Tibial nerve (tissue), 4 donors: ENCODE results near the gene MALRD1.

ENCODE experiments used
- CTCF ChIP-seq, 5 experiments: fragments of 200-600 bp in 3 of 5; fragments of 450-650 bp in 2 of 5; sonication (generic) in 3 of 5; IDR thresholded peaks; one replicate each; pipeline ENCODE4 v1.5.1; 2016 to 2019; ENCODE audit warnings: antibody characterized with exemption in 5 of 5, mild to moderate bottlenecking in 3 of 5, moderate library complexity in 2 of 5
- EP300 ChIP-seq, 2 donors: sonication (generic); formaldehyde crosslinking; IDR thresholded peaks; one replicate each; pipeline ENCODE4 v1.6.1; 2017; ENCODE audit warnings: antibody characterized with exemption in 2 of 2, mild to moderate bottlenecking in 1 of 2
- POLR2A ChIP-seq, 2 donors: fragments of 450-650 bp; IDR thresholded peaks; one replicate each; pipeline ENCODE4 v1.6.1; 2017; ENCODE audit warnings: antibody characterized with exemption in 2 of 2, mild to moderate bottlenecking in 2 of 2, moderate library complexity in 2 of 2

- no peak for TF ChIP-seq CTCF (IDR thresholded peaks at IDR 0.05)
- no peak for TF ChIP-seq POLR2A (IDR thresholded peaks at IDR 0.05)
- TF ChIP-seq EP300 (IDR thresholded peaks at IDR 0.05): no peak
These were observed 658.8 kb downstream of the MALRD1 start for GRCh38 chr10:19707376-19707775.
